GM18526 (cell line): ENCODE results near the gene OR1E2.

ENCODE experiments used
- POLR2A ChIP-seq: IDR thresholded peaks from 3 replicates; pipeline ENCODE4 v1.6.1; 2011; ENCODE audit not compliant: insufficient read length; ENCODE audit errors: extremely low read depth

The OR1E2 gene

GRCh38 chr17:3401786-3402185 is 31.9 kb downstream of the OR1E2 start:
- TF ChIP-seq POLR2A, result no peak

- no peak for TF ChIP-seq POLR2A
Observed at GRCh38 chr17:3400055-3400454, 33.6 kb downstream of the OR1E2 start.

GRCh38 chr17:3398310-3398709 is 35.3 kb downstream of the OR1E2 start, which contains the start of gene OR1E1:
Gene OR1E1 (minus strand): TSS chr17:3398410. CDS start chr17:3398410, 0 bp downstream.
- TF ChIP-seq POLR2A, result no peak

- TF ChIP-seq POLR2A, result no peak
Observed at GRCh38 chr17:3389791-3390190, 43.9 kb downstream of the OR1E2 start.

- no peak for TF ChIP-seq POLR2A
Observed at GRCh38 chr17:3385869-3386816, 47.5 kb downstream of the OR1E2 start, which contains the start of gene OR3A2. Gene OR3A2 (minus strand): TSS chr17:3386308.
